Neural cell (in vitro differentiated cells): Measurements from ENCODE around the gene LSAMP. TPM values are rescaled to one million over a fixed set of nuclear protein-coding genes. Genes with fewer than 3 reads are reported as not detected.

Experiments
- H2AFZ ChIP-seq: fragments of 200-600, 300-800 bp; sonication (generic), shearing (Covaris generic); 2 replicates; pipeline ENCODE4 v1.6.0; 2014; ENCODE audit warnings: low read depth, mild to moderate bottlenecking, antibody characterized with exemption, low read length, moderate library complexity
- H3F3A ChIP-seq: fragments of 200-600 bp; shearing (Covaris generic); 2 replicates; pipeline ENCODE4 v1.6.1; 2016; ENCODE audit warnings: mild to moderate bottlenecking, moderate library complexity, mixed read lengths, antibody characterized with exemption, low read length; ENCODE audit not compliant: insufficient read depth, poor library complexity, severe bottlenecking
- H3K27ac ChIP-seq: fragments of 200-600, 300-800 bp; sonication (generic), shearing (Covaris generic); 2 replicates; pipeline ENCODE4 v1.5.1; 2014; ENCODE audit warnings: mild to moderate bottlenecking, low read length, moderate library complexity
- H3K27me3 ChIP-seq: fragments of 300-800, 200-600 bp; sonication (generic), shearing (Covaris generic); 2 replicates; pipeline ENCODE4 v1.6.0; 2014; ENCODE audit warnings: mild to moderate bottlenecking, low read depth, low read length, moderate library complexity; ENCODE audit not compliant: insufficient read depth
- H3K36me3 ChIP-seq: fragments of 300-800, 200-600 bp; sonication (generic), shearing (Covaris generic); 2 replicates; pipeline ENCODE4 v1.5.1; 2014; ENCODE audit warnings: mild to moderate bottlenecking, antibody characterized with exemption, low read length, moderate library complexity; ENCODE audit not compliant: insufficient read depth
- H3K4me2 ChIP-seq: fragments of 300-800, 200-600 bp; sonication (generic), shearing (Covaris generic); 2 replicates; pipeline ENCODE4 v1.6.0; 2014; ENCODE audit warnings: mild to moderate bottlenecking, low read length
- H3K4me3 ChIP-seq: fragments of 300-800, 200-600 bp; sonication (generic), shearing (Covaris generic); 2 replicates; pipeline ENCODE4 v1.5.1; 2014; ENCODE audit warnings: mild to moderate bottlenecking, low read length, moderate library complexity
- H3K79me2 ChIP-seq: fragments of 200-600 bp; shearing (Covaris generic); replicated peaks from 2 replicates; pipeline ENCODE4 v1.6.0; 2014; ENCODE audit warnings: mild to moderate bottlenecking, low read length, moderate library complexity; ENCODE audit not compliant: insufficient read depth
- H3K9ac ChIP-seq: fragments of 300-800, 200-600 bp; sonication (generic), shearing (Covaris generic); 2 replicates; pipeline ENCODE4 v1.6.1; 2016; ENCODE audit warnings: mild to moderate bottlenecking, low read length, mixed read lengths
- H3K9me2 ChIP-seq: fragments of 200-600 bp; shearing (Covaris generic); 2 replicates; pipeline ENCODE4 v1.6.1; 2016; ENCODE audit warnings: mild to moderate bottlenecking, low read length, mixed read lengths; ENCODE audit not compliant: insufficient read depth
- H3K9me3 ChIP-seq: fragments of 200-600, 300-800 bp; sonication (generic), shearing (Covaris generic); 2 replicates; pipeline ENCODE4 v1.6.1; 2016; ENCODE audit warnings: mild to moderate bottlenecking, mixed run types, low read length, moderate library complexity, mixed read lengths
- H4K20me1 ChIP-seq: fragments of 200-600 bp; shearing (Covaris generic); 2 replicates; pipeline ENCODE4 v1.6.1; 2016; ENCODE audit warnings: mild to moderate bottlenecking, mixed run types; ENCODE audit not compliant: insufficient read depth
- EP300 ChIP-seq: fragments of 450-650 bp; conservative IDR thresholded peaks from 2 replicates; pipeline ENCODE4 v1.6.1; 2014; ENCODE audit warnings: antibody characterized with exemption, mild to moderate bottlenecking, moderate library complexity; ENCODE audit not compliant: poor library complexity, severe bottlenecking
- EZH2 ChIP-seq: fragments of 200-600, 300-800 bp; shearing (Covaris generic), sonication (generic); IDR thresholded peaks from 2 replicates; pipeline ENCODE4 v1.6.1; 2014; ENCODE audit warnings: antibody characterized with exemption, low read length, borderline replicate concordance, mild to moderate bottlenecking; ENCODE audit not compliant: insufficient read depth, poor library complexity, severe bottlenecking
- MXI1 ChIP-seq: fragments of 450-650 bp; conservative IDR thresholded peaks from 2 replicates; pipeline ENCODE4 v1.6.1; 2014; ENCODE audit warnings: antibody characterized with exemption, mild to moderate bottlenecking; ENCODE audit not compliant: poor library complexity, severe bottlenecking
- POLR2AphosphoS5 ChIP-seq: IDR thresholded peaks from 2 replicates; pipeline ENCODE4 v1.6.1; 2012
- RAD21 ChIP-seq: fragments of 450-650 bp; conservative IDR thresholded peaks from 2 replicates; pipeline ENCODE4 v1.6.1; 2014; ENCODE audit warnings: antibody characterized with exemption, mild to moderate bottlenecking, moderate library complexity
- SMC3 ChIP-seq: fragments of 450-650 bp; conservative IDR thresholded peaks from 2 replicates; pipeline ENCODE4 v1.6.1; 2014; ENCODE audit warnings: antibody characterized with exemption, mild to moderate bottlenecking, moderate library complexity; ENCODE audit not compliant: poor library complexity
- TAF1 ChIP-seq: IDR thresholded peaks from 2 replicates; pipeline ENCODE4 v1.6.1; 2012; ENCODE audit warnings: low read depth
- polyA plus RNA-seq: library from polyadenylated mRNA; depleted of rRNA; stranded (reverse); fragments of >200 nt; gene quantifications from 2 replicates; pipeline ENCODE4 v1.2.3, GENCODE V29; 2014
- TF ChIP-seq, protein P1 (sequence below): fragments of 450-650 bp; IDR thresholded peaks from 2 replicates; pipeline ENCODE4 v1.5.1; 2014; ENCODE audit warnings: antibody characterized with exemption, mild to moderate bottlenecking, moderate library complexity; ENCODE audit not compliant: poor library complexity, severe bottlenecking
- TF ChIP-seq, protein P2 (sequence below): IDR thresholded peaks from 2 replicates; pipeline ENCODE4 v1.6.1; 2012; ENCODE audit warnings: borderline replicate concordance

Gene LSAMP
- polyA plus RNA-seq, 1 donor from 2014 or later, result 93.6 TPM

DNA sequence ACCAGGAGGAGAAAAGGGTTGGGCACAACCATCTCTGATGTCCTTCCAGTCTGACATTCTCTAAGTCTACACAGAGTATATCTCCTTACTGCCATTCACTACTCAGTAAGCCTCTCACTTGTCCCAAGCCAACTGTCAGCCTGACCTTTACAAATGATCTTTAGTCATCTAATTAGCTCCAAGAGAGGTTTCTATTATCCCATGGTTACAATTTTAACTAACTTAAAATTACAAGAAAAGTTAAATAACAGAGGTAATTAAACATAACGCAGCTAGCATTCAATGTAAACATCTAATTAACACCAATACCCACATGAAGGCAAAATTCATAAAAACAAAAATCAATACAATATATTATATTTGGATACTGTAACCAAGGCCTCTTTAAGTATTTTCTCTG lies 126.9 kb downstream of the LSAMP start:
- Histone ChIP-seq H3K79me2 (no peaks in the 10 kb centered on the region), H3K9ac (no peak overlapping the region), H3K4me2 (no peak overlapping the region), H3K27me3 (no peaks in the 10 kb centered on the region), H3F3A (no peaks in the 10 kb centered on the region), H3K36me3 (no peaks in the 10 kb centered on the region), H3K9me3 (no peaks in the 10 kb centered on the region), H3K4me3 (no peak overlapping the region), H3K9me2 (no peaks in the 10 kb centered on the region), H4K20me1 (no peaks in the 10 kb centered on the region), H3K27ac (no peak overlapping the region), H2AFZ (no peak overlapping the region)
- TF ChIP-seq MXI1, result no peak
- TF ChIP-seq, protein P1, sequence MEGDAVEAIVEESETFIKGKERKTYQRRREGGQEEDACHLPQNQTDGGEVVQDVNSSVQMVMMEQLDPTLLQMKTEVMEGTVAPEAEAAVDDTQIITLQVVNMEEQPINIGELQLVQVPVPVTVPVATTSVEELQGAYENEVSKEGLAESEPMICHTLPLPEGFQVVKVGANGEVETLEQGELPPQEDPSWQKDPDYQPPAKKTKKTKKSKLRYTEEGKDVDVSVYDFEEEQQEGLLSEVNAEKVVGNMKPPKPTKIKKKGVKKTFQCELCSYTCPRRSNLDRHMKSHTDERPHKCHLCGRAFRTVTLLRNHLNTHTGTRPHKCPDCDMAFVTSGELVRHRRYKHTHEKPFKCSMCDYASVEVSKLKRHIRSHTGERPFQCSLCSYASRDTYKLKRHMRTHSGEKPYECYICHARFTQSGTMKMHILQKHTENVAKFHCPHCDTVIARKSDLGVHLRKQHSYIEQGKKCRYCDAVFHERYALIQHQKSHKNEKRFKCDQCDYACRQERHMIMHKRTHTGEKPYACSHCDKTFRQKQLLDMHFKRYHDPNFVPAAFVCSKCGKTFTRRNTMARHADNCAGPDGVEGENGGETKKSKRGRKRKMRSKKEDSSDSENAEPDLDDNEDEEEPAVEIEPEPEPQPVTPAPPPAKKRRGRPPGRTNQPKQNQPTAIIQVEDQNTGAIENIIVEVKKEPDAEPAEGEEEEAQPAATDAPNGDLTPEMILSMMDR, result no peak
- no peak for TF ChIP-seq TAF1

DNA sequence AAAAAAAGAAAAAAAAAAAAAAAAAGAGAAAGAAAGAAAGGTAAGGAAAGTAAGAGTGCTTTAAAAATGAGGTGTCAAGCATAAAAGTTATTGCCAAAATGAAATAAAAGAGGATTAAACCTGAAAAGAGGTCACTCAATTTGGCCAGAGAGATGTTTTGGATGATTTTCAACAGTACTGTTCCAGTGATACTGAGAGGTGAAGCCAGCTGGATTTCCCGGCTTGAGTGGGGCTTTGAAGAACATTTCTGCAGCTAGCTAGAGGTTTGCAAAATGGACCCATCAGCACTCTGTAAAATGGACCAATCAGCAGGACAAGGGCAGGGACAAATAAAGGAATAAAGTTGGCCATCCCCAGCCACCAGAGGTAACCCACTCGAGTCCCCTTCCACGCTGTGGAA lies 128.5 kb downstream of the LSAMP start:
- H3K27ac ChIP-seq, result no peak overlapping the region
- H3K27me3 ChIP-seq, result no peaks in the 10 kb centered on the region
- no peaks in the 10 kb centered on the region for H3K36me3 ChIP-seq
- no peaks in the 10 kb centered on the region for H3K9me3 ChIP-seq
- no peak for TF ChIP-seq MXI1
- TF ChIP-seq EZH2, result no peak
- no peak for TF ChIP-seq TAF1
- TF ChIP-seq, protein P2, sequence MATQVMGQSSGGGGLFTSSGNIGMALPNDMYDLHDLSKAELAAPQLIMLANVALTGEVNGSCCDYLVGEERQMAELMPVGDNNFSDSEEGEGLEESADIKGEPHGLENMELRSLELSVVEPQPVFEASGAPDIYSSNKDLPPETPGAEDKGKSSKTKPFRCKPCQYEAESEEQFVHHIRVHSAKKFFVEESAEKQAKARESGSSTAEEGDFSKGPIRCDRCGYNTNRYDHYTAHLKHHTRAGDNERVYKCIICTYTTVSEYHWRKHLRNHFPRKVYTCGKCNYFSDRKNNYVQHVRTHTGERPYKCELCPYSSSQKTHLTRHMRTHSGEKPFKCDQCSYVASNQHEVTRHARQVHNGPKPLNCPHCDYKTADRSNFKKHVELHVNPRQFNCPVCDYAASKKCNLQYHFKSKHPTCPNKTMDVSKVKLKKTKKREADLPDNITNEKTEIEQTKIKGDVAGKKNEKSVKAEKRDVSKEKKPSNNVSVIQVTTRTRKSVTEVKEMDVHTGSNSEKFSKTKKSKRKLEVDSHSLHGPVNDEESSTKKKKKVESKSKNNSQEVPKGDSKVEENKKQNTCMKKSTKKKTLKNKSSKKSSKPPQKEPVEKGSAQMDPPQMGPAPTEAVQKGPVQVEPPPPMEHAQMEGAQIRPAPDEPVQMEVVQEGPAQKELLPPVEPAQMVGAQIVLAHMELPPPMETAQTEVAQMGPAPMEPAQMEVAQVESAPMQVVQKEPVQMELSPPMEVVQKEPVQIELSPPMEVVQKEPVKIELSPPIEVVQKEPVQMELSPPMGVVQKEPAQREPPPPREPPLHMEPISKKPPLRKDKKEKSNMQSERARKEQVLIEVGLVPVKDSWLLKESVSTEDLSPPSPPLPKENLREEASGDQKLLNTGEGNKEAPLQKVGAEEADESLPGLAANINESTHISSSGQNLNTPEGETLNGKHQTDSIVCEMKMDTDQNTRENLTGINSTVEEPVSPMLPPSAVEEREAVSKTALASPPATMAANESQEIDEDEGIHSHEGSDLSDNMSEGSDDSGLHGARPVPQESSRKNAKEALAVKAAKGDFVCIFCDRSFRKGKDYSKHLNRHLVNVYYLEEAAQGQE, result no peak
- no peak for TF ChIP-seq EP300
- TF ChIP-seq, protein P1, result no peak
- no peak for TF ChIP-seq RAD21
- no peak for TF ChIP-seq POLR2AphosphoS5
- no peak for TF ChIP-seq SMC3
- H3K79me2 ChIP-seq, result no peaks in the 10 kb centered on the region
- H3K4me3 ChIP-seq, result no peak overlapping the region
- no peak overlapping the region for H3K9ac ChIP-seq
- no peaks in the 10 kb centered on the region for H3K9me2 ChIP-seq
- no peak overlapping the region for H3K4me2 ChIP-seq
- H3F3A ChIP-seq, result no peaks in the 10 kb centered on the region
- H4K20me1 ChIP-seq, result no peaks in the 10 kb centered on the region
- H2AFZ ChIP-seq, result no peak overlapping the region
